ENCODE data around the gene USP31.

- TF ChIP-seq CTCF (IDR thresholded peaks at IDR 0.05) (no peak), POLR2A (IDR thresholded peaks at IDR 0.05) (no peak)
These were observed 97.0 kb downstream of the USP31 start for GRCh38 chr16:23052221-23052620.

Data from thyroid gland (tissue), 4 donors.